ENCODE measurements around the gene PPP2R3C.

GRCh38 chr14:35149239-35149638 lies 27.4 kb upstream of the PPP2R3C start:
- TF ChIP-seq POLR2AphosphoS5 (IDR thresholded peaks at IDR 0.05; ENCODE audit: borderline replicate concordance, low read depth, low read length) (no peak), EZH2 (IDR thresholded peaks at IDR 0.05) (no peak)

All from SK-N-MC (cell line).